ENCODE data around the gene MTMR3.

Gene MTMR3

GRCh38 chr22:30007361-30007760, 124.4 kb downstream of the MTMR3 start:
- no peak for TF ChIP-seq POLR2AphosphoS5 (IDR thresholded peaks at IDR 0.05; ENCODE audit: low read depth, low read length)
- no peak for TF ChIP-seq TAF1 (IDR thresholded peaks at IDR 0.05; ENCODE audit: borderline replicate concordance, low read depth, low read length)
- TF ChIP-seq POLR2A (IDR thresholded peaks at IDR 0.05; ENCODE audit: low read depth, low read length), result no peak
- FAIRE-seq (no peak), DNase-seq (ENCODE audit: insufficient read length) (no peak)

GRCh38 chr22:30008401-30008800, 125.4 kb downstream of the MTMR3 start:
- FAIRE-seq (no peak), DNase-seq (ENCODE audit: insufficient read length) (no peak)

DNA sequence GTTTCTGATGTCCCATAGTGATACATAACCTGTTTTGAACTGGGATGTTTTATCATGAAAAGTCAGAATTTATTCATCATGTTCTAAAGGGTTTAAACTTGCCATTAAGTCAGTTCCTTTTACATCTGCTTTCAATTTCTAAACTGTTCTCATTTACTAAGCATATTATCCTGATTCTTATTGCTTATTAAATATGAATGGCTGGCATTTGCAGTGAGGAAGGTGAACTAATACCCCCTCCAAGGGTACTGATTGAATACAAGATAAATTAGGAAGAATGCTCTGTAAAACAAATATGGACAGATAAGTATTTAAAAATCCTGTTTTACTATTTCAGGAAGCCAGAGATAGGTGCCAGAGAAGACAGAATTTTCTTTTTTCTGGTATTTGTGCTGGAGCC, 126.5 kb downstream of the MTMR3 start:
- DNase-seq (ENCODE audit: insufficient read length), result no peak
- TF ChIP-seq POLR2A (IDR thresholded peaks at IDR 0.05; ENCODE audit: low read depth, low read length) (no peak), TAF1 (IDR thresholded peaks at IDR 0.05; ENCODE audit: borderline replicate concordance, low read depth, low read length) (no peak), POLR2AphosphoS5 (IDR thresholded peaks at IDR 0.05; ENCODE audit: low read depth, low read length) (no peak)
- FAIRE-seq, result no peak

More at GRCh38 chr22:30008401-30008800, 125.4 kb downstream of the MTMR3 start:
- TF ChIP-seq POLR2AphosphoS5 (IDR thresholded peaks at IDR 0.05; ENCODE audit: low read depth, low read length), result no peak
- TF ChIP-seq TAF1 (IDR thresholded peaks at IDR 0.05; ENCODE audit: borderline replicate concordance, low read depth, low read length), result no peak

- DNase-seq (ENCODE audit: insufficient read length) (no peak), FAIRE-seq (no peak)
- TF ChIP-seq POLR2AphosphoS5 (IDR thresholded peaks at IDR 0.05; ENCODE audit: low read depth, low read length) (no peak), POLR2A (IDR thresholded peaks at IDR 0.05; ENCODE audit: low read depth, low read length) (no peak), TAF1 (IDR thresholded peaks at IDR 0.05; ENCODE audit: borderline replicate concordance, low read depth, low read length) (no peak)
These were observed 127.9 kb downstream of the MTMR3 start for GRCh38 chr22:30010789-30011405.

DNA sequence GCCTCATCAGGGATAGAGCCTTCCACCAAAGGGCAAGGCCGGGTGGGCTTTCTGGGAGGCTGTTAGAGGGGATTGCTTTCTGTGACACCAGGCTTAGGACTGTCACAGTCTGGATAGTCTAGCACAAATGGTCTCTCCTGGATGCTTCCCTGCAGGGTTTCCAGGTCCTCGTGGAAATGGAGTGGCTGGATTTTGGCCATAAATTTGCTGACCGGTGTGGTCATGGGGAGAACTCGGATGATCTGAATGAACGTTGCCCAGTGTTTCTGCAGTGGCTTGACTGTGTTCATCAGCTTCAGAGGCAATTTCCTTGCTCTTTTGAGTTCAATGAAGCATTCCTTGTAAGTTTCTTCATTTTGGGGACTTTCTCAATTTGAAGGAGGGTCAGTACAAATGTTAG, 130.2 kb downstream of the MTMR3 start:
- DNase-seq (ENCODE audit: insufficient read length) (no peak), FAIRE-seq (no peak)
- TF ChIP-seq TAF1 (IDR thresholded peaks at IDR 0.05; ENCODE audit: borderline replicate concordance, low read depth, low read length) (no peak), POLR2AphosphoS5 (IDR thresholded peaks at IDR 0.05; ENCODE audit: low read depth, low read length) (no peak), POLR2A (IDR thresholded peaks at IDR 0.05; ENCODE audit: low read depth, low read length) (no peak)

DNA sequence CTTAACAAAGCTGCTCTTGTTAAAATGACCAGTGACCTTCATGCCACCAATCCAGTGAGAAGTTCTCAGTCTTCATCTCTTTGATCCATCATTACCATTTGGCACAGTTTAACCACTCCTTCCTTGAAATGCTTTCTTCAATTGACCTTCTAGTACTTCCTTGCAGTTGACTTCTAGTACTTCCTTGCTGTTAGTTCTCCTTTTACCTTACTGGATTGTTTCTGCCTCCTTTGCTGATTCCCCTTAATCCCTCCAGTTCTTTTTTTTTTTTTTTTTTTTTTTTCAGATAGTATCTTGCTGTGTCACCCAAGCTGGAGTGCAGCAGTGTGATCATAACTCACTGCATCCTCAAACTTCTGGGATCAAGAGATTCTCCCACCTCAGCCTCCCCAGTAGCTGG, 131.3 kb downstream of the MTMR3 start:
- no peak for TF ChIP-seq POLR2A (IDR thresholded peaks at IDR 0.05; ENCODE audit: low read depth, low read length)
- TF ChIP-seq POLR2AphosphoS5 (IDR thresholded peaks at IDR 0.05; ENCODE audit: low read depth, low read length), result no peak
- no peak for TF ChIP-seq TAF1 (IDR thresholded peaks at IDR 0.05; ENCODE audit: borderline replicate concordance, low read depth, low read length)
- FAIRE-seq (no peak), DNase-seq (ENCODE audit: insufficient read length) (no peak)

GRCh38 chr22:30015229-30015797, 132.3 kb downstream of the MTMR3 start:
- DNase-seq (ENCODE audit: insufficient read length) (no peak), FAIRE-seq (no peak)
- no peak for TF ChIP-seq POLR2A (IDR thresholded peaks at IDR 0.05; ENCODE audit: low read depth, low read length)
- TF ChIP-seq TAF1 (IDR thresholded peaks at IDR 0.05; ENCODE audit: borderline replicate concordance, low read depth, low read length), result no peak
- TF ChIP-seq POLR2AphosphoS5 (IDR thresholded peaks at IDR 0.05; ENCODE audit: low read depth, low read length), result no peak

- TF ChIP-seq POLR2A (IDR thresholded peaks at IDR 0.05; ENCODE audit: low read depth, low read length) (no peak), POLR2AphosphoS5 (IDR thresholded peaks at IDR 0.05; ENCODE audit: low read depth, low read length) (no peak), TAF1 (IDR thresholded peaks at IDR 0.05; ENCODE audit: borderline replicate concordance, low read depth, low read length) (no peak)
- DNase-seq (ENCODE audit: insufficient read length) (no peak), FAIRE-seq (no peak)
These were observed 132.9 kb downstream of the MTMR3 start for GRCh38 chr22:30015846-30016245.

- DNase-seq (ENCODE audit: insufficient read length) (no peak), FAIRE-seq (no peak)
These were observed 133.6 kb downstream of the MTMR3 start for GRCh38 chr22:30016596-30016995.

DNA sequence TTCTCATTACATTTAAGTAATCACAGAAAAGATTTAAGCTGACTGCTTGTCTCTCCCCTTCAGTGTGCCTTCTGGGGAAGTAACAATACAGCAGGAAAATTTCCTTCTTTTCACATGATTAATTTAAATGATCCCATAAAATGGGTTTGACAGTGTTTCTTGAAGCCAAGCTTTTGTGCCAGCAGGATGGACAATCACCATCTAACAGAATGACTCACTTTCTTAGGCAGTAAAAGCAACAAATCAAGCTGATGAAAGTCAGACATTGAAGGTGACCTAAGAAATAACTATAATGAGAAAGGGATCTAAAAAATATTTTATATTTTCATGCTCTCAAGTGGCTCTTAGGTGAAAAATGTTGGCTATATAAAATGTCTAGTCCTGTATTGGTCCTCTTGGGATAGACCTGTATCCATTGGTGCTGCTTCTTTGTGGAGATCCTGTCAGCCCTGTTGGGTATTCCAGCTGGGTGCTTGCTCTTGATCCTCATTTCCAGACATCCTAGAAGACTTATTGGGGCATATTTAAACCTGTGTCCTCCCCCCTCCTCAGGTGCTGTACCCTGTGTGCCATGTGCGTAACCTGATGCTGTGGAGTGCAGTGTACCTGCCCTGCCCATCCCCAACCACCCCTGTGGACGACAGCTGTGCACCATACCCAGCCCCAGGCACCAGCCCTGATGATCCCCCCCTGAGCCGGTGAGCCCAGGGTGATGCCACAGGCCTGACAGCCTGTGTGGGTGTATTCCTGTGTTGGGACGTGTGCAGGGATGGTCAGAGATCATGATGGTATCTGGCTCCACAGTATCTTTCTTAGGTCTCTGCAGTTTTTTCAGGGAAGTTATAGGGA, 134.6 kb downstream of the MTMR3 start:
- FAIRE-seq, result no peak
- TF ChIP-seq TAF1 (IDR thresholded peaks at IDR 0.05; ENCODE audit: borderline replicate concordance, low read depth, low read length), result no peak
- no peak for TF ChIP-seq POLR2AphosphoS5 (IDR thresholded peaks at IDR 0.05; ENCODE audit: low read depth, low read length)
- no peak for TF ChIP-seq POLR2A (IDR thresholded peaks at IDR 0.05; ENCODE audit: low read depth, low read length)
- DNase-seq (ENCODE audit: insufficient read length), result no peak

More at GRCh38 chr22:30016596-30016995, 133.6 kb downstream of the MTMR3 start:
- TF ChIP-seq POLR2A (IDR thresholded peaks at IDR 0.05; ENCODE audit: low read depth, low read length), result no peak
- no peak for TF ChIP-seq POLR2AphosphoS5 (IDR thresholded peaks at IDR 0.05; ENCODE audit: low read depth, low read length)
- TF ChIP-seq TAF1 (IDR thresholded peaks at IDR 0.05; ENCODE audit: borderline replicate concordance, low read depth, low read length), result no peak

DNA sequence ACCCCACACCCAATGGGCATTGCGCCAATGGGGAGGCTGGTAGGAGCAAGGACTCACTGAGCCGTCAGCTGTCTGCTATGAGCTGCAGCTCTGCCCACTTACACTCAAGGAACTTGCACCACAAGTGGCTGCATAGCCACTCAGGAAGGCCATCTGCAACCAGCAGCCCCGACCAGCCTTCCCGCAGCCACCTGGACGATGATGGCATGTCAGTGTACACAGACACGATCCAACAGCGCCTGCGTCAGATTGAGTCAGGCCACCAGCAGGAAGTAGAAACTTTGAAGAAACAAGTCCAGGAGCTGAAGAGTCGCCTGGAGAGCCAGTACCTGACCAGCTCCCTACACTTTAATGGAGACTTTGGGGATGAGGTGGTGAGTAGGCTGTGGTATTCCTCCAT, 137.5 kb downstream of the MTMR3 start:
- TF ChIP-seq POLR2A (IDR thresholded peaks at IDR 0.05; ENCODE audit: low read depth, low read length) (no peak), TAF1 (IDR thresholded peaks at IDR 0.05; ENCODE audit: borderline replicate concordance, low read depth, low read length) (no peak), POLR2AphosphoS5 (IDR thresholded peaks at IDR 0.05; ENCODE audit: low read depth, low read length) (no peak)
- FAIRE-seq (no peak), DNase-seq (ENCODE audit: insufficient read length) (no peak)

Measured in GM12892 (cell line).